Measurements from ENCODE around the gene COL11A2.

DNA sequence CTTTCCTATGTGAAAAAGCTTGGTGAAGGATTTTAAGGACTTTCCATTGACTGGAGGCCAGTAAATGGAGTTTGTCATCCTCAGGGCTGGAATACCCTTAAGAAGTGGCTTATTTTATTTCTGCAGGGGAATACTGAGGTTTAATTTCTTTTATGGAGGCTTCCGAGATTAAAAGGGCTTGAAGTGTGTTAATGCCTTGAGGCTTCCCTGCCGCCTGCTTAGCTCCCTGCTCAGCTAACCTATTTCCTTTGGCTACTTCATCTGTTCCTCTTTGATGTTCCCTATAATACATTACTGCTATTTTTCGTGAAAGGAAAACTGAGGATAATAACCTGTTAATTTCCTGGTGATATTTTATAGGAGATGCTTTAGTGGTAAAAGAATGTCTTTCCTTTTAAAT lies 72.3 kb downstream of the COL11A2 start:
- TF ChIP-seq, protein P1, sequence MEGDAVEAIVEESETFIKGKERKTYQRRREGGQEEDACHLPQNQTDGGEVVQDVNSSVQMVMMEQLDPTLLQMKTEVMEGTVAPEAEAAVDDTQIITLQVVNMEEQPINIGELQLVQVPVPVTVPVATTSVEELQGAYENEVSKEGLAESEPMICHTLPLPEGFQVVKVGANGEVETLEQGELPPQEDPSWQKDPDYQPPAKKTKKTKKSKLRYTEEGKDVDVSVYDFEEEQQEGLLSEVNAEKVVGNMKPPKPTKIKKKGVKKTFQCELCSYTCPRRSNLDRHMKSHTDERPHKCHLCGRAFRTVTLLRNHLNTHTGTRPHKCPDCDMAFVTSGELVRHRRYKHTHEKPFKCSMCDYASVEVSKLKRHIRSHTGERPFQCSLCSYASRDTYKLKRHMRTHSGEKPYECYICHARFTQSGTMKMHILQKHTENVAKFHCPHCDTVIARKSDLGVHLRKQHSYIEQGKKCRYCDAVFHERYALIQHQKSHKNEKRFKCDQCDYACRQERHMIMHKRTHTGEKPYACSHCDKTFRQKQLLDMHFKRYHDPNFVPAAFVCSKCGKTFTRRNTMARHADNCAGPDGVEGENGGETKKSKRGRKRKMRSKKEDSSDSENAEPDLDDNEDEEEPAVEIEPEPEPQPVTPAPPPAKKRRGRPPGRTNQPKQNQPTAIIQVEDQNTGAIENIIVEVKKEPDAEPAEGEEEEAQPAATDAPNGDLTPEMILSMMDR (IDR thresholded peaks at IDR 0.05): no peak
- TF ChIP-seq POLR2A (IDR thresholded peaks at IDR 0.05): no peak

Data from lower leg skin (tissue), 3 donors.